VCaP (cell line): Measurements from ENCODE around the gene IFIT1.
"Not testable (repeated sequence)": the region's sequence is repeated elsewhere in the genome, so short reads cannot be mapped to it uniquely, and the experiment has no call there.

Source experiments
- H3K27ac ChIP-seq: fragments of 450-650 bp; 2 replicates; pipeline ENCODE4 v1.5.1; 2017
- TF ChIP-seq, protein P1 (sequence below): fragments of 450-650 bp; conservative IDR thresholded peaks from 2 replicates; pipeline ENCODE4 v1.5.1; 2017; ENCODE audit warnings: mild to moderate bottlenecking, moderate library complexity

IFIT1 gene

DNA sequence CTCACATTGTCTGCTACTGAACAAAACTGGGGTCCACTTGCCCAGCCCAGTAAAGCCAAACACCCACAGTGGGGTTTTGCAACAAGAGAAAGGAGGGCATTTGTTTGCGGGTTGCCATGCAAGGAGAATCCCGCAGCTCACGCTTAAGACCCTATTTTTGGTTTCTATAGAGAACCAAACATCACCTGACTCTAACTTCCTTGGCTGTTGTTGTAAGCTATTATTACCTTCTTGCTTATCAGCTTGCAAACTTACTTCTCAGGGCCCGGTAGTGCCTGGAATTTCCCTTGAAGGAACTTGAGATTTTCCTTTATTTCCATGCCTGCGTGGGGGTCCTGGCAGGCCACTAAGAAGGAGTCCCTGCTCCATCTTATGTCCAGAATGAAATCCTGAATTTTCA is 43.9 kb upstream of the IFIT1 start:
- H3K27ac ChIP-seq = no peak overlapping the region
- TF ChIP-seq, protein P1, sequence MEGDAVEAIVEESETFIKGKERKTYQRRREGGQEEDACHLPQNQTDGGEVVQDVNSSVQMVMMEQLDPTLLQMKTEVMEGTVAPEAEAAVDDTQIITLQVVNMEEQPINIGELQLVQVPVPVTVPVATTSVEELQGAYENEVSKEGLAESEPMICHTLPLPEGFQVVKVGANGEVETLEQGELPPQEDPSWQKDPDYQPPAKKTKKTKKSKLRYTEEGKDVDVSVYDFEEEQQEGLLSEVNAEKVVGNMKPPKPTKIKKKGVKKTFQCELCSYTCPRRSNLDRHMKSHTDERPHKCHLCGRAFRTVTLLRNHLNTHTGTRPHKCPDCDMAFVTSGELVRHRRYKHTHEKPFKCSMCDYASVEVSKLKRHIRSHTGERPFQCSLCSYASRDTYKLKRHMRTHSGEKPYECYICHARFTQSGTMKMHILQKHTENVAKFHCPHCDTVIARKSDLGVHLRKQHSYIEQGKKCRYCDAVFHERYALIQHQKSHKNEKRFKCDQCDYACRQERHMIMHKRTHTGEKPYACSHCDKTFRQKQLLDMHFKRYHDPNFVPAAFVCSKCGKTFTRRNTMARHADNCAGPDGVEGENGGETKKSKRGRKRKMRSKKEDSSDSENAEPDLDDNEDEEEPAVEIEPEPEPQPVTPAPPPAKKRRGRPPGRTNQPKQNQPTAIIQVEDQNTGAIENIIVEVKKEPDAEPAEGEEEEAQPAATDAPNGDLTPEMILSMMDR = no peak

DNA sequence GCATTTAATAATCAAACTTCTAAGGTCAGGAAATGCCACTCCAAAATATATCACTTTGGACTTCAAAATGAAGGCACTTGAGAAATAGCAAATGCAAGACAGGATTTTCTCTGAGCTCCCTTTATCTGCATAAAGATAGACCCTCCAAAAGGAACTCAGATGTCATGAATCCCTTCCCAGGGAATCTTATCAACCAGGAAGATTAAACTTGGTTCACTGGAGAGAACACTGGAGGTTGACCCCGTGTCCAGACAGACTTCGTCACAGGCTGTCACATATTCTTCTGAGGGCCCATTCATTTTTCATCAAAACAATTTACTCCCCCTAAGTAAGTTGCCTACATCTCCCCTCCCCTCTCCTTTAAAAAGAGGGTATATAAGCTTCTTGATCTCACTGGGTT is 43.4 kb upstream of the IFIT1 start:
- no peak overlapping the region for H3K27ac ChIP-seq
- TF ChIP-seq, protein P1 = no peak

DNA sequence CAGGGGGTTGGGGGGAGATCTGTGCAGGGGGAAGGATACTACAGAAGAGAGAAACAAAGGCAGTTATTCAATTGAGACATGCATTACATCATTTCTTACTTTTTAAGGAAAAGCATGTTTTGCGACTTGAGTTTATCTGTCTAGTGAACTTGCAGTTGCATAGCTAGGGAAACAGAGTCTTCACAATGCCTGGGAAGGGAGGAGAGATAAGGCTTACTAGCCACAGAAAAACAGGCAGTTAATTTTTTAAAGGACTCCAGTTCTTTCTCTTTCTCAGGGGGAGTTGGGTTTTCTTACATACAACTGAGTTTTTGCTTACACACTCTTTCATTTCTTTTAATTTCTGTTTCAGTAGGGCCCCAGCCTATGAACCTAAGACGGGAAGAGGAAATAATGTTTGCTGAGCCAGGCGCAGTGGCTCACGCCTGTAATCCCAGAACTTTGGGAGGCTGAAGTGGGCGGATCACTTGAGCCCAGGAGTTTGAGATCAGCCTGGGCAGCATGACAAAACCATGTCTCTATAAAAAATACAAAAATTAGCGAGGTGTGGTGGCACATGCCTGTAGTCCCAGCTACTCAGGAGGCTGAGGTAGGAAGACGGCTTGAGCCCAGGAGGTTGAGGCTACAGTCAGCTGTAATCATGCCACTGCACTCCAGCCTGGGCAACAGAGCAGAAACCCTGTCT is 41.6 kb upstream of the IFIT1 start:
- H3K27ac ChIP-seq = not testable (repeated sequence)

DNA sequence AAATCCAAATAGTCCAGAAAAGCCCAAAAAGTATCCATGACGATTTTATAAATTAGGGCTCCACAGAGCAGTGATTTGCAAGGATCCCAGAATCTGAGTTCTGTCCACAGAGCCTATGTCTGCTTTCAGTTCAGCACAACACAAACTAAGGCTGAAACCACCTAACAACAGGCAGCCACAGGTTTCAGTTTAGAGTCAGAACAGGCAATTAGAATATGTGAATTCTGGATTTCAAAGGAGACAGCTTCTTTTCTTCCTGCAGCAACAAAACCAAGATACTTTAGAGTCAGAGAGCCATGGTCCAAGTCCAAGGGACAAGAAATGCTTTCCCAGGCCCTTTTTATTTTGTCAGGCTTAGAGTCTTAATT is 41.0 kb upstream of the IFIT1 start:
- H3K27ac ChIP-seq = no peak overlapping the region
- TF ChIP-seq, protein P1 = no peak

DNA sequence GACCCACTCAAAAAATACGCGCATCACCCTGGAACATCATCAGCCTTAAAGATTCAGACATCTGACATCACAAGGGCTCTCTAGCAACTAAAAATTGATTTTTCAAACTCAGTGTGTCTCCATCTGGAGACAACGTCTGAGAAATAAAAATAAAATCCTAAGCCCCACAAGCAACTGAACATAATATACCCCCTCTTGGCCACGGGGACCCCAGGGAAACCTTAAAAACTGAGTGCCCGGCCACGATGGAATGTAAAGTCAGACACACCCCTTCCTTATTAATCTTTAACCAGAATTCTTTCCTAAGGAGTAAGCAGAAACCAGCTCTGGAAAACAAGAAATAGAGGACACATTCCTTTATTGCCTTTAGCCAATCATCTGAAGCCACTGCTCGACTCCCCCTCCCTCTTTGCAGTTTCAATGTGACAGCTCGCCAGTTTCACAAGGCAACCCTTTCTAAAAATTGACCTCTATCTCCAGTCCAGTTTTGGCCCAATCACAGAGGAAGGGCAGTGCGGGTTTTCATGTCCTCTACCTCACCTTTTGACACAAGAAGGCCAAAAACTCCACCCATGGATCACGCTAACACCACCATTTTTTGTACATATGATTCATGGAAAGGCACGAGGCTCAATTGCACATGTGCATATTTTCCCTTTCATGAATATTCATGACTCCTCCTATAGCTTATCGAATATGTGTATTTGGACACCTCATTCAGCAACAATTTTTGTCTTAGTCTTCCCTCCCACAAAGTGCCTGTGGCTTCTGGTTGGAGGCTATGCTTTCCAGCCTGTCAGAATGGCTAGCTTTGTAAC is 40.4 kb upstream of the IFIT1 start:
- TF ChIP-seq, protein P1 = no peak
- no peak overlapping the region for H3K27ac ChIP-seq

DNA sequence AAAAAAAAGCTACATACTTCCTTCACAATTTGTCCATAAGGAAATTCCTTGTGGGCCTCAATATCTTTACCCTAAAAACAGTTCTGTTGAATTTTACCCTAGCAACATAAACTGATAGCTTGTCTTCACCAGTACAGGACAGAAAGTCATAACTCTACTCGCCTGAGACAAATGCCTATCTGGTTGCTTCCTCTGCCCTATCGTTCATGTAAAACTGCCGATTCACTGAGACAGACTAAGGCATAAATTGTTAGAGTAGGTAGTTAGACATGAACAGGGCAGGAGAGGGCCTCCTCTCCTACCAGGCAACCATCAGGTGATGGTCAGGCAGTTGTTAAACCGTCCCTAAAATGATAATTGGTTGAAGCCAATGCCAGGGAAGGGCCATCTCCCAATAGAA is 39.6 kb upstream of the IFIT1 start:
- H3K27ac ChIP-seq = no peak overlapping the region
- TF ChIP-seq, protein P1 = no peak

DNA sequence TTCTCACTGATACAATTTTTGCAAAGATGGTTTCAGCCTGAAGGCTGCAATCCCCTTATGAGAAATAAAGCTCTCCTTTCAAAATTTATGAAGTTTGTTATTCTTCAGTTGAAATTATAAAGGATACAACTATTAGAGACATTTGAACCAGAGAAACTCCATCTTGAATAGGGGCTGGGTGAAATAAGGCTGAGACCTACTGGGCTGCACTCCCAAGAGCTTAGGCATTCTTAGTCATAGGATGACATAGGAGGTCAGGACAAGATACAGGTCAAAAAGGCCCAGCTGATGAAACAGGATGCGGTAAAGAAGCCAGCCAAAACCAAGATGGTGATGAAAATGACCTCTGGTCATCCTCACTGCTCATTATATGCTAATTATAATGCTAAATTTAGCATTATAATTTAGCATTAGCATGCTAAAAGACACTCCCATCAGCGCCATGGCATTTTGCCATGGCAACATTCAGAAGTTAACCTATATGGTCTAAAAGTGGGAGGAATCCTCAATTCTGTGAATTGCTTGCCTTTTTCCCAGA is 37.0 kb upstream of the IFIT1 start:
- TF ChIP-seq, protein P1 = no peak
- H3K27ac ChIP-seq = no peak overlapping the region

DNA sequence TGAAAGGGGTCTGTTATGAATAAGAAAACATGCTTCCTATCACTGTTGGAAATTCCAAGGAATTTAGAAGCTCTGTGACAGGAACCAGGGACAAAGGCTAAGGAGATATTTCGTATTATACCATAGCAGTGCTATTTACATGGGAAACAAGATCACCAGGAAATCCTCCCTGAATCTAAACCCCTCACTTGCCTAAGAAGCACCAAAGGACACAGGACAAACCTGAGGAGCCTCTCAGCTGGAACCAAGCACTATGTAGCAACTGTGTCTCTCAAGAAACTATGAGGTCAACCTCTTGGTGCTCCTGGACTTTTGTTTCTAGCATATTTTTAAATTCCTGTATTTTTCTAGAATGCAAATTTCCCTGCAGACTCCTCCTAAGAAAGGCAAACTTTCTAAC is 35.3 kb upstream of the IFIT1 start:
- no peak overlapping the region for H3K27ac ChIP-seq
- TF ChIP-seq, protein P1 = no peak
